ENCODE measurements around the gene STRADA. TPM values are rescaled to one million over a fixed set of nuclear protein-coding genes. Genes with fewer than 3 reads are reported as not detected.
A peak's percentile ranks its signal among the peaks of the same experiment; 100 is the strongest.

Gene STRADA
- total and polyA plus RNA-seq, 3 experiments from 2014 or later = 22.8 to 57.2 (median 56.7) TPM

- Histone ChIP-seq H3K27ac (ENCODE audit: low read depth, low read length) (no peak overlapping the region), H3K4me1 (ENCODE audit: insufficient read depth, low read length) (peaks cover 29% of the 10 kb centered on the region), H3K4me3 (ENCODE audit: low read length) (no peak overlapping the region), H3K27me3 (ENCODE audit: insufficient read depth, low read length, poor library complexity, severe bottlenecking) (no peaks in the 10 kb centered on the region), H3K9me3 (ENCODE audit: low read length) (no peaks in the 10 kb centered on the region), H3K36me3 (ENCODE audit: insufficient read depth, low read length) (peaks cover 14% of the 10 kb centered on the region)
- peak overlapping the region in 2 of 8 donors; percentile 52 to 82 for H3K27ac Mint-ChIP-seq
- peaks cover 45 to 76% (median 62%) of the 10 kb centered on the region in 3 donors for H3K4me1 Mint-ChIP-seq
- peaks cover 4 to 64% (median 15%) of the 10 kb centered on the region in 3 donors for H3K36me3 Mint-ChIP-seq
- H3K27me3 Mint-ChIP-seq = no peaks in the 10 kb centered on the region
- POLR2A ChIA-PET = interaction anchor here (0.6 to 0.9 kb wide), 2 partner anchors 26 to 58 kb away, joined by 3 to 4 read pairs; no protein-coding TSS in a partner anchor
- CTCF ChIA-PET = interaction anchor here (1.2 kb wide), 1 partner anchor 47 kb away, joined by 3 read pairs; no protein-coding TSS in a partner anchor
- no peak overlapping the region for H3K4me3 Mint-ChIP-seq
- H3K9me3 Mint-ChIP-seq = no peaks in the 10 kb centered on the region
- DNase-seq = no peak
These were observed 26.8 kb upstream of the STRADA start for GRCh38 chr17:63768433-63768832.

GRCh38 chr17:63766754-63767153 lies 25.2 kb upstream of the STRADA start:
- Mint-ChIP-seq H3K4me3 (no peak overlapping the region), H3K27me3 (no peaks in the 10 kb centered on the region), H3K27ac (peak overlapping the region in 3 of 8 donors; percentile 28 to 38 (median 30)), H3K9me3 (no peaks in the 10 kb centered on the region), H3K36me3 (peaks cover 4 to 70% (median 17%) of the 10 kb centered on the region in 3 donors), H3K4me1 (peaks cover 35 to 66% (median 49%) of the 10 kb centered on the region in 3 donors)
- no peak for DNase-seq
- no peak overlapping the region for H3K4me3 ChIP-seq (ENCODE audit: low read length)
- POLR2A ChIA-PET = no interaction called here
- H3K36me3 ChIP-seq (ENCODE audit: insufficient read depth, low read length) = peaks cover 18% of the 10 kb centered on the region
- no peaks in the 10 kb centered on the region for H3K27me3 ChIP-seq (ENCODE audit: insufficient read depth, low read length, poor library complexity, severe bottlenecking)
- H3K4me1 ChIP-seq (ENCODE audit: insufficient read depth, low read length) = peaks cover 19% of the 10 kb centered on the region
- H3K9me3 ChIP-seq (ENCODE audit: low read length) = no peaks in the 10 kb centered on the region
- CTCF ChIA-PET = no interaction called here
- no peak overlapping the region for H3K27ac ChIP-seq (ENCODE audit: low read depth, low read length)

- no peaks in the 10 kb centered on the region for H3K27me3 ChIP-seq (ENCODE audit: insufficient read depth, low read length, poor library complexity, severe bottlenecking)
- peaks cover 26% of the 10 kb centered on the region for H3K36me3 ChIP-seq (ENCODE audit: insufficient read depth, low read length)
- peaks cover 4 to 81% (median 17%) of the 10 kb centered on the region in 3 donors for H3K36me3 Mint-ChIP-seq
- DNase-seq = no peak
- ChIA-PET POLR2A (interaction anchor here (1.1 to 1.3 kb wide), 2 partner anchors 24 to 63 kb away, joined by 3 to 6 read pairs; no protein-coding TSS in a partner anchor), CTCF (interaction anchor here (1.6 to 1.7 kb wide), 2 partner anchors 9 to 30 kb away, joined by 3 to 4 read pairs; no protein-coding TSS in a partner anchor)
- H3K4me3 ChIP-seq (ENCODE audit: low read length) = no peak overlapping the region
- H3K4me1 Mint-ChIP-seq = peaks cover 25 to 49% (median 33%) of the 10 kb centered on the region in 3 donors
- H3K27me3 Mint-ChIP-seq = no peaks in the 10 kb centered on the region
- H3K27ac ChIP-seq (ENCODE audit: low read depth, low read length) = no peak overlapping the region
- H3K9me3 Mint-ChIP-seq = no peaks in the 10 kb centered on the region
- peaks cover 5% of the 10 kb centered on the region for H3K4me1 ChIP-seq (ENCODE audit: insufficient read depth, low read length)
- no peak overlapping the region for H3K4me3 Mint-ChIP-seq
- H3K27ac Mint-ChIP-seq = peak overlapping the region in 1 of 8 donors; percentile 1
- no peaks in the 10 kb centered on the region for H3K9me3 ChIP-seq (ENCODE audit: low read length)
These were observed 23.1 kb upstream of the STRADA start for GRCh38 chr17:63764716-63765115.

- Mint-ChIP-seq H3K27ac (peak overlapping the region in 1 of 8 donors; percentile 1), H3K36me3 (peaks cover 4 to 83% (median 15%) of the 10 kb centered on the region in 3 donors), H3K4me1 (peaks cover 14 to 30% (median 23%) of the 10 kb centered on the region in 3 donors), H3K4me3 (no peak overlapping the region), H3K9me3 (no peaks in the 10 kb centered on the region), H3K27me3 (no peaks in the 10 kb centered on the region)
- DNase-seq = no peak
- Histone ChIP-seq H3K4me3 (ENCODE audit: low read length) (no peak overlapping the region), H3K9me3 (ENCODE audit: low read length) (no peaks in the 10 kb centered on the region), H3K36me3 (ENCODE audit: insufficient read depth, low read length) (peaks cover 32% of the 10 kb centered on the region), H3K27me3 (ENCODE audit: insufficient read depth, low read length, poor library complexity, severe bottlenecking) (no peaks in the 10 kb centered on the region), H3K4me1 (ENCODE audit: insufficient read depth, low read length) (peaks cover 5% of the 10 kb centered on the region), H3K27ac (ENCODE audit: low read depth, low read length) (no peak overlapping the region)
- ChIA-PET CTCF (interaction anchor here (1.0 to 1.4 kb wide), 3 partner anchors 11 to 52 kb away, joined by 3 to 5 read pairs (median 4); partner anchors contain the start of genes CCDC47 and DDX42), POLR2A (interaction anchor here (0.5 to 1.5 kb wide), 3 partner anchors 20 to 632 kb away, joined by 3 to 4 read pairs (median 4); no protein-coding TSS in a partner anchor)
These were observed 20.8 kb upstream of the STRADA start for GRCh38 chr17:63762161-63763078.

- Histone ChIP-seq H3K27ac (ENCODE audit: low read depth, low read length) (no peak overlapping the region), H3K9me3 (ENCODE audit: low read length) (no peaks in the 10 kb centered on the region), H3K4me3 (ENCODE audit: low read length) (no peak overlapping the region), H3K27me3 (ENCODE audit: insufficient read depth, low read length, poor library complexity, severe bottlenecking) (no peaks in the 10 kb centered on the region), H3K36me3 (ENCODE audit: insufficient read depth, low read length) (peaks cover 41% of the 10 kb centered on the region), H3K4me1 (ENCODE audit: insufficient read depth, low read length) (peaks cover 4% of the 10 kb centered on the region)
- no peaks in the 10 kb centered on the region for H3K27me3 Mint-ChIP-seq
- POLR2A ChIA-PET = interaction anchor here (0.7 to 1.5 kb wide), 2 partner anchors 19 to 745 kb away, joined by 4 to 5 read pairs; partner anchors contain the start of gene DDX5
- no peak overlapping the region for H3K4me3 Mint-ChIP-seq
- H3K9me3 Mint-ChIP-seq = no peaks in the 10 kb centered on the region
- DNase-seq = no peak
- CTCF ChIA-PET = interaction anchor here (1.4 kb wide), 1 partner anchor 51 kb away, joined by 5 read pairs; no protein-coding TSS in a partner anchor
- H3K27ac Mint-ChIP-seq = peak overlapping the region in 2 of 8 donors; percentile 79 to 81
- H3K36me3 Mint-ChIP-seq = peaks cover 4 to 83% (median 16%) of the 10 kb centered on the region in 3 donors
- H3K4me1 Mint-ChIP-seq = peaks cover 4 to 16% (median 9%) of the 10 kb centered on the region in 3 donors
These were observed 19.4 kb upstream of the STRADA start for GRCh38 chr17:63760771-63761539.

- Histone ChIP-seq H3K36me3 (ENCODE audit: insufficient read depth, low read length) (peaks cover 45% of the 10 kb centered on the region), H3K9me3 (ENCODE audit: low read length) (no peaks in the 10 kb centered on the region), H3K4me3 (ENCODE audit: low read length) (no peak overlapping the region), H3K27me3 (ENCODE audit: insufficient read depth, low read length, poor library complexity, severe bottlenecking) (no peaks in the 10 kb centered on the region), H3K4me1 (ENCODE audit: insufficient read depth, low read length) (no peaks in the 10 kb centered on the region), H3K27ac (ENCODE audit: low read depth, low read length) (no peak overlapping the region)
- Mint-ChIP-seq H3K4me3 (no peak overlapping the region), H3K4me1 (peaks cover 0 to 8% (median 0%) of the 10 kb centered on the region in 3 donors), H3K27me3 (no peaks in the 10 kb centered on the region), H3K9me3 (no peaks in the 10 kb centered on the region), H3K36me3 (peaks cover 0 to 84% (median 8%) of the 10 kb centered on the region in 3 donors), H3K27ac (peak overlapping the region in 1 of 8 donors; percentile 56)
- ChIA-PET CTCF (no interaction called here), POLR2A (no interaction called here)
- no peak for DNase-seq
These were observed 16.8 kb upstream of the STRADA start for GRCh38 chr17:63758428-63758827.

- ChIA-PET POLR2A (no interaction called here), CTCF (no interaction called here)
- peaks cover 0 to 76% (median 12%) of the 10 kb centered on the region in 3 donors for H3K36me3 Mint-ChIP-seq
- no peaks in the 10 kb centered on the region for H3K27me3 ChIP-seq (ENCODE audit: insufficient read depth, low read length, poor library complexity, severe bottlenecking)
- peaks cover 47% of the 10 kb centered on the region for H3K36me3 ChIP-seq (ENCODE audit: insufficient read depth, low read length)
- no peak for DNase-seq
- no peak overlapping the region for H3K4me3 Mint-ChIP-seq
- no peak overlapping the region for H3K27ac ChIP-seq (ENCODE audit: low read depth, low read length)
- peaks cover 9% of the 10 kb centered on the region for H3K4me1 ChIP-seq (ENCODE audit: insufficient read depth, low read length)
- no peaks in the 10 kb centered on the region for H3K27me3 Mint-ChIP-seq
- H3K4me3 ChIP-seq (ENCODE audit: low read length) = no peak overlapping the region
- no peaks in the 10 kb centered on the region for H3K9me3 ChIP-seq (ENCODE audit: low read length)
- H3K9me3 Mint-ChIP-seq = no peaks in the 10 kb centered on the region
- H3K27ac Mint-ChIP-seq = no peak overlapping the region
- peaks cover 8 to 15% (median 10%) of the 10 kb centered on the region in 3 donors for H3K4me1 Mint-ChIP-seq
These were observed 12.4 kb upstream of the STRADA start for GRCh38 chr17:63754046-63754445.
